Esophagus muscularis mucosa (tissue), 4 donors: ENCODE data around the gene TRPM3. TPM values are rescaled to one million over a fixed set of nuclear protein-coding genes. Genes with fewer than 3 reads are reported as not detected.
"Not testable (repeated sequence)": the region's sequence is repeated elsewhere in the genome, so short reads cannot be mapped to it uniquely, and the experiment has no call there.

Experiments
- DNase-seq: peaks from one replicate; pipeline ENCODE4 v3.0.0-alpha.2; 2017; ENCODE audit errors: extremely low spot score
- H3K27ac ChIP-seq, 4 donors: fragments of 200-600 bp; sonication (generic); replicated peaks in 1 of 4; 1 replicate in 3 of 4; 2 replicates in 1 of 4; pipeline ENCODE4 v1.5.1; 2016 to 2019; ENCODE audit warnings: mild to moderate bottlenecking in 1 of 4
- H3K27me3 ChIP-seq, 4 donors: fragments of 200-600 bp; sonication (generic); one replicate each; pipeline versions ENCODE4 v1.5.1 to v1.6.0; 2016 to 2019
- H3K36me3 ChIP-seq, 4 donors: fragments of 200-600 bp; sonication (generic); one replicate each; pipeline ENCODE4 v1.5.1; 2016 to 2019
- H3K4me1 ChIP-seq, 4 donors: fragments of 200-600 bp; sonication (generic); one replicate each; pipeline ENCODE4 v1.5.1; 2016 to 2019
- H3K4me3 ChIP-seq, 4 donors: fragments of 200-600 bp; sonication (generic); 1 replicate in 2 of 4; 2 replicates in 2 of 4; pipeline ENCODE4 v1.5.1; 2016 to 2019; ENCODE audit warnings: mild to moderate bottlenecking in 4 of 4, moderate library complexity in 1 of 4
- H3K9me3 ChIP-seq, 4 donors: fragments of 200-600 bp; sonication (generic); 1 replicate in 3 of 4; 2 replicates in 1 of 4; pipeline ENCODE4 v1.5.1; 2016 to 2019
- EP300 ChIP-seq: sonication (generic); formaldehyde crosslinking; IDR thresholded peaks from one replicate; pipeline ENCODE4 v1.6.1; 2017; ENCODE audit warnings: antibody characterized with exemption
- POLR2A ChIP-seq: fragments of 450-650 bp; IDR thresholded peaks from one replicate; pipeline ENCODE4 v1.6.1; 2017; ENCODE audit warnings: antibody characterized with exemption, moderate library complexity, mild to moderate bottlenecking, low read depth
- POLR2AphosphoS5 ChIP-seq, 2 donors: sonication (generic); formaldehyde crosslinking; IDR thresholded peaks; one replicate each; pipeline ENCODE4 v1.6.1; 2017; ENCODE audit warnings: antibody characterized with exemption in 2 of 2
- WGBS: methylation state at CpG from one replicate; pipeline ENCODE4 v1.1.5; 2018; 5-methylcytosine and 5-hydroxymethylcytosine counted together
- intact Hi-C: fragments of 100-400 bp; cut with DNase I; formaldehyde crosslinking; loops from one replicate; pipeline ENCODE4 v1.15.1; 2023
- total RNA-seq, 4 donors: library from RNA; depleted of rRNA; stranded (reverse); fragments of >200 nt; gene quantifications; one replicate each; pipeline versions ENCODE4 v1.1.0 to v1.2.1, GENCODE V29; 2016
- TF ChIP-seq, protein P1 (sequence below), 3 experiments: fragments of 200-600 bp in 2 of 3; fragments of 450-650 bp in 1 of 3; sonication (generic) in 2 of 3; IDR thresholded peaks; one replicate each; pipeline ENCODE4 v1.5.1; 2017 to 2019; ENCODE audit warnings: antibody characterized with exemption in 3 of 3, mild to moderate bottlenecking in 2 of 3, moderate library complexity in 1 of 3

The TRPM3 gene
- total RNA-seq, 4 donors from 2014 or later, result 0.13 to 0.17 TPM; not detected in 2

DNA sequence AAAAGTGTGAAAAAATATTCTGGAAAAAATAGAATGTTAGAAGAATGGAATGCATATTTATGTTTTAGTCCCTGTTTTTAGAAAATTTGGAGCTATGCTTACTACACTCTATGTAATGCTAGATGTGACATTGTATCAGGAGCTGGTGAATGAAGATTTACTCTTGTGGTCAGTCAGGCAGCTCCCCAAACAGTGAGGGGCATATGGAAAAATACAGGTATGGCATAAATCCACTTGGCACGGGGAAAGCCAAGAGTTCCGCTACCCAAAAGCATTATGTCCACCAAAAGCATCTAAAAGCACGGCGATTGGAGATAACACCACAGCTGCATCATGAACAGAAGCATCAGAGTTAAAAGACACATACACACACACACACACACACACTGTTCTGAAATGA is 486.7 kb downstream of the TRPM3 start:
- Histone ChIP-seq H3K9me3 (no peaks in the 10 kb centered on the region), H3K36me3 (no peaks in the 10 kb centered on the region), H3K4me1 (no peaks in the 10 kb centered on the region), H3K27ac (no peak overlapping the region), H3K27me3 (no peaks in the 10 kb centered on the region), H3K4me3 (no peak overlapping the region)
- intact Hi-C loops, result loop anchor here (10.0 kb wide), 1 partner anchor 290 kb away; no protein-coding TSS in a partner anchor
- DNase-seq, result no peak
- TF ChIP-seq EP300 (no peak), POLR2A (no peak), POLR2AphosphoS5 (IDR thresholded peaks at IDR 0.05) (no peak)
- WGBS, result 100% methylated on average over 4 of the region's 4 CpGs

DNA sequence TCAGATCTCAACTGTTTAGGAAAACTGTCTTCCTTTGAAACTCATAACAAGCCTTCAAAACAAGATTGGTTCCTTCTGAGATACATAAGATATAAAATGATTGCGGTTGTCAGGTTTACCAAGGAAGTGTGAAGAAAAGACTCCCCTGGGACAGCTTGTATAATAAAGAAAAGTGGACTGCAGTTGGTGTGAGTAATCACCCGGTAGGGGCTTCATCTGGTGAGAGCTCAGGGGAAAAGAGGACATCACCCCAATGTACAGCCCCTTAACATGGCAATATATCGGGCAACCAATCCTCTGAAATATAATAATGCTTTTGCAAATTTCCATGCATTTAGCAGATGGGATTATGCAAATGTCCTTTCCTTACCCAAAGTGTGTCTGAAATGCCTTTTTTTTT is 490.4 kb downstream of the TRPM3 start:
- Histone ChIP-seq H3K4me1 (no peaks in the 10 kb centered on the region), H3K27ac (no peak overlapping the region), H3K36me3 (no peaks in the 10 kb centered on the region), H3K27me3 (no peaks in the 10 kb centered on the region), H3K9me3 (no peaks in the 10 kb centered on the region), H3K4me3 (no peak overlapping the region)
- intact Hi-C loops, result loop anchor here (10.0 kb wide), 1 partner anchor 294 kb away; no protein-coding TSS in a partner anchor
- WGBS, result 72% methylated on average over 3 of the region's 3 CpGs
- DNase-seq, result no peak
- TF ChIP-seq POLR2AphosphoS5 (IDR thresholded peaks at IDR 0.05) (no peak), EP300 (no peak)

DNA sequence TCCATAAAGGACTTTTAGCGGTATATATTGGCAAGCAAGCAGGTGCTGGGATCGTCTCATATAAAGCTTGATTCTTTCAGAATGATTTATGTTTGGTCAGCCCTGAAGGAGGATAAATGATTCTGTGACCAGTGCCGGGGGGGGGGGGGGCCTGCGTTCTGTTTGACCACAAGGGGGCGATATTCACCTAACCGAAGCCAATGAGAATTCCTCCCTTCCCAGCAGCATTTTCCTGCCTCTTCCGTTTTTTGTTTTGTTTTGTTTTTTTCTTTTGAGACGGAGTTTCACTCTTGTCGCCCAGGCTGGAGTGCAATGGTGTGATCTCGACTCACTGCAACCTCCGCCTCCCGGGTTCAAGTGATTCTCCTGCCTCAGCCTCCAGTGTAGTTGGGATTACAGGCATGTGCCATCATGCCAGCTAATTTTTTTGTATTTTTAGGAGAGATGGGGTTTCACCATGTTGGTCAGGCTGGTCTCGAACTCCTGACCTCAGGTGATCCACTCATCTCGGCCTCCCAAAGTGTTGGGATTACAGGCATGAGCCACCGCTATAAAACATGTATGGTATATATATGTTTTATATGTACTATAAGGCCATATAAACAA is 492.2 kb downstream of the TRPM3 start:
- H3K27ac ChIP-seq, intact Hi-C loops, H3K36me3 ChIP-seq, H3K4me3 ChIP-seq, H3K27me3 ChIP-seq, H3K4me1 ChIP-seq, DNase-seq, H3K9me3 ChIP-seq: not testable (repeated sequence)
- TF ChIP-seq, protein P1, sequence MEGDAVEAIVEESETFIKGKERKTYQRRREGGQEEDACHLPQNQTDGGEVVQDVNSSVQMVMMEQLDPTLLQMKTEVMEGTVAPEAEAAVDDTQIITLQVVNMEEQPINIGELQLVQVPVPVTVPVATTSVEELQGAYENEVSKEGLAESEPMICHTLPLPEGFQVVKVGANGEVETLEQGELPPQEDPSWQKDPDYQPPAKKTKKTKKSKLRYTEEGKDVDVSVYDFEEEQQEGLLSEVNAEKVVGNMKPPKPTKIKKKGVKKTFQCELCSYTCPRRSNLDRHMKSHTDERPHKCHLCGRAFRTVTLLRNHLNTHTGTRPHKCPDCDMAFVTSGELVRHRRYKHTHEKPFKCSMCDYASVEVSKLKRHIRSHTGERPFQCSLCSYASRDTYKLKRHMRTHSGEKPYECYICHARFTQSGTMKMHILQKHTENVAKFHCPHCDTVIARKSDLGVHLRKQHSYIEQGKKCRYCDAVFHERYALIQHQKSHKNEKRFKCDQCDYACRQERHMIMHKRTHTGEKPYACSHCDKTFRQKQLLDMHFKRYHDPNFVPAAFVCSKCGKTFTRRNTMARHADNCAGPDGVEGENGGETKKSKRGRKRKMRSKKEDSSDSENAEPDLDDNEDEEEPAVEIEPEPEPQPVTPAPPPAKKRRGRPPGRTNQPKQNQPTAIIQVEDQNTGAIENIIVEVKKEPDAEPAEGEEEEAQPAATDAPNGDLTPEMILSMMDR (IDR thresholded peaks at IDR 0.05), result peak in 1 of 3 experiments; percentile 28
- 52% methylated on average over 15 of the region's 15 CpGs for WGBS

DNA sequence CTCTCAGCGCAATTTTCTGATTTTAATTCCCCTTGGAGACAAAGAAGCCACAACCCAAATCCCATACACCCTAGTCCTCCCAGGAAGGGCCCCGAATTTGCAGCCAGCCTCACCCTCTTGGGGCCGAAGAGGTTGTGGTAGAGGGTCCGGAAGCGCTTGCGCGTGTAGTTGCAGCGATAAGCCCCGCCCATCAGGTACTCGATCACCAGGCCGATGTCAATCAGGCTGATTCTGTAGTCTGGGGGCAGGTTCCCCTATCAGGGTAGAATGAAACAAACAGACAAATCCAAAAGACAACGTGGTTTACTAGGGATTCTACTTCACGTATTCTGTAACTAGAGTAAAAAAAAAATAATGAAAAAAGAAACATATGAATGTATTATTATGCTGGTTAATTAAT is 496.3 kb downstream of the TRPM3 start:
- no peaks in the 10 kb centered on the region for H3K4me1 ChIP-seq
- H3K4me3 ChIP-seq, result no peak overlapping the region
- DNase-seq, result no peak
- no peaks in the 10 kb centered on the region for H3K27me3 ChIP-seq
- H3K9me3 ChIP-seq, result no peaks in the 10 kb centered on the region
- no peaks in the 10 kb centered on the region for H3K36me3 ChIP-seq
- WGBS, result 69% methylated on average over 13 of the region's 13 CpGs
- TF ChIP-seq POLR2AphosphoS5 (IDR thresholded peaks at IDR 0.05) (no peak), EP300 (no peak)
- TF ChIP-seq, protein P1 (IDR thresholded peaks at IDR 0.05), result no peak
- intact Hi-C loops, result no loop called here
- no peak overlapping the region for H3K27ac ChIP-seq

DNA sequence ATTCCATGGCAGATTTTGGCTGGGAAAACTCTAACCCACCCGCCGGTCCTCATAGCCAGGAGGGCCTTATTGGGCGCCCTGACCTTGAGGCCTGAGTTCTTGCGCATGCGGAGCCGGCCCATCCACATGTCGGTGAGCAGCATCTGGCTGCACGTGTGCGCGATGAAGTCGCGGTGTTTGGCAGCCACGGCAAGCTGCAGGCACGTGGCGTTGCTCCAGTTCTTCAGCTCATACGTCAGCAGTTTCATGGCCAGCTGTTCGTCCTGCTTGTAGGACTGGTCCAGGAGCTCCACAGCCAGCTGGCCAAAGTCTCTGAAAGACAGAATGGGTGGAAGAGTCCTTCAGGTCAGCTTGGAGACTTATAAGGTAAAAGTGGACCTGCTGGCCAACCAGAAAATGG is 502.6 kb downstream of the TRPM3 start:
- Histone ChIP-seq H3K27me3 (no peaks in the 10 kb centered on the region), H3K36me3 (no peaks in the 10 kb centered on the region), H3K4me3 (no peak overlapping the region), H3K9me3 (no peaks in the 10 kb centered on the region), H3K27ac (no peak overlapping the region), H3K4me1 (peaks cover 18 to 21% (median 19%) of the 10 kb centered on the region in 4 donors)
- intact Hi-C loops, result no loop called here
- TF ChIP-seq, protein P1 (IDR thresholded peaks at IDR 0.05), result no peak
- TF ChIP-seq POLR2A (no peak), POLR2AphosphoS5 (IDR thresholded peaks at IDR 0.05) (no peak), EP300 (no peak)
- WGBS, result 87% methylated on average over 6 of the region's 17 CpGs
- DNase-seq, result no peak
